ENCODE measurements around the gene GHDC.
"Not testable (repeated sequence)": the region's sequence is repeated elsewhere in the genome, so short reads cannot be mapped to it uniquely, and the experiment has no call there.

GHDC gene

GRCh38 chr17:42146911-42147607 lies 47.2 kb downstream of the GHDC start:
- no peak for DNase-seq

GRCh38 chr17:42143138-42143537 lies 51.2 kb downstream of the GHDC start:
- not testable (repeated sequence) for DNase-seq

- DNase-seq = no peak
Measured at GRCh38 chr17:42142371-42142896, 51.9 kb downstream of the GHDC start.

- DNase-seq = no peak
Measured at GRCh38 chr17:42141382-42141781, 52.9 kb downstream of the GHDC start.

- not testable (repeated sequence) for DNase-seq
Measured at GRCh38 chr17:42140690-42141089, 53.6 kb downstream of the GHDC start.
